ENCODE results near the gene SEMA3E. TPM values are rescaled to one million over a fixed set of nuclear protein-coding genes. Genes with fewer than 3 reads are reported as not detected.
A peak's percentile ranks its signal among the peaks of the same experiment; 100 is the strongest.
"Not testable (repeated sequence)": the region's sequence is repeated elsewhere in the genome, so short reads cannot be mapped to it uniquely, and the experiment has no call there.

The SEMA3E gene
- not detected in 2 replicates for total RNA-seq (2014; rRNA removed; shearing (Covaris generic))

DNA sequence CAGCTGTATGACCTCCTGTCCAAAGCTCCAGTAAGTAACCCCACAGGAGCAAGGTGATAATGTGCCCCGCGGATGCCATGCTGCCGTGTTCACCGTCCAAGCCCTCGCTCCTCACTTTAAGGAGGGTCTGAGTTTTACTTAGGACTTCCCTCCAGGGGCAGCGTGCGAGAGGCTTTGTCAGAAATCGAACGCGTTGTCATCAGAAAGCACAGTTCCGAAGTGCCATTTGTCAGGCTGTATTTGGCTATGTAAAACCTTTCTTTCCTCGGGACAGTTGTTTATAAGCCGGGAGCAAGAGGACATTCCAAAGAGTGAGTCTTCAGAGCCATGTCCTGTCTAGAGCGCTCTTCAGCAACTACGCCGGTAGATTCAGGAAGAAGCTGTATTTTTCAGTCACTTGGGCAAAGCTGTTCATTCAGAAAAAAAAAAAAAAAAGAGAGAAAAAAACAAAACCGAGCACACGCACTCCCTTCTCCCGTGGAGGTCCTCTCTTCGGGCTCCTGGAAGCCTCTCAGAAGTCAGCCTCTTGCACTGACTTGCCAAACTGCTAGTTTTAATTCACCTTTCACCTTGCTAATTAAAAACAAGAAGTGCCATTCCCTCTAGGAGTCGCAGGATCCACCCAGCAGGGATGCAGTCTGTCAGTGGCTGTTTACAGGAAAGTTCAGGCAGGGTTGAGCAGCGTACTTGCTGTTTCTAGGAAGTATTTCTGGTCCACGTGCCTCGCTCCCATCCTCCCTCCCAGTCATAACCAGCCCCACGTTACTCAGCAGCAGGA is at the start of gene SEMA3E:
SEMA3E (minus strand) TSS at position 676 of the 778 bp plus-strand sequence.
- DNase-seq (ENCODE audit: low read depth): peak; percentile 9

DNA sequence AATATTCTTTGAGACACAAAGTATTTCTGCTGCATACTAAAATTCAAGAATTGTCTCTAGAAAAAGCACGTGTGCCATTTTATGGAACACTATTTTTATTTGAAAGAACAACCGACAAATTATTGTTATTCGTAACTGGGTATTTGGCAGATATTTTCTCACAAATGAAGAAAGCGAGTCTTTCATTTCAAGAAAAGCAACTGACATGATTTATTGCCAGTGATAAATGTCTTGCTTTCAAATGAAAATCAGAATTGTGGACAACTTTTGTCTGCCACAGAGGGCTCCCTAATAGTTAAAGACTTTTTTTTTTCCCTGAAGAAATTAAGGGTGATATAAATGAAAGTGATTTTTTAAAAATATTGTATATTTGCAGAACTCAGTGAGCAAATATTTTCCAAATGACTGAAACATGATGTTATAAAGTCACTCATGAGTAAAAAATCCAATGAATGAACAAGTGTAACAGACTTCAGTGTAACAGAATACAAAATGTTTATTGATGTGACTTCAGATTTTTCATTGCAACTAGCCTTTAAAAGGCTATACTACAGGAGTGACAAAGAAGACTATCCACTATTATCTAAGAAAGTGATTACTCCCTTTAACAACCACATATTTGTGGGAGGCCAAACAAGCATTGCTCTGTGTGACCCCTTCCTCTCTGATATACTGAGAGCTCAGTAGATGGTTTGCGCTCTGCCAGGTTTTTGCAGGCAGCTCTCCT is 49.0 kb upstream of the SEMA3E start:
- no peak for DNase-seq (ENCODE audit: low read depth)

GRCh38 chr7:83696101-83696500 is 47.2 kb upstream of the SEMA3E start:
- DNase-seq (ENCODE audit: low read depth): no peak

DNA sequence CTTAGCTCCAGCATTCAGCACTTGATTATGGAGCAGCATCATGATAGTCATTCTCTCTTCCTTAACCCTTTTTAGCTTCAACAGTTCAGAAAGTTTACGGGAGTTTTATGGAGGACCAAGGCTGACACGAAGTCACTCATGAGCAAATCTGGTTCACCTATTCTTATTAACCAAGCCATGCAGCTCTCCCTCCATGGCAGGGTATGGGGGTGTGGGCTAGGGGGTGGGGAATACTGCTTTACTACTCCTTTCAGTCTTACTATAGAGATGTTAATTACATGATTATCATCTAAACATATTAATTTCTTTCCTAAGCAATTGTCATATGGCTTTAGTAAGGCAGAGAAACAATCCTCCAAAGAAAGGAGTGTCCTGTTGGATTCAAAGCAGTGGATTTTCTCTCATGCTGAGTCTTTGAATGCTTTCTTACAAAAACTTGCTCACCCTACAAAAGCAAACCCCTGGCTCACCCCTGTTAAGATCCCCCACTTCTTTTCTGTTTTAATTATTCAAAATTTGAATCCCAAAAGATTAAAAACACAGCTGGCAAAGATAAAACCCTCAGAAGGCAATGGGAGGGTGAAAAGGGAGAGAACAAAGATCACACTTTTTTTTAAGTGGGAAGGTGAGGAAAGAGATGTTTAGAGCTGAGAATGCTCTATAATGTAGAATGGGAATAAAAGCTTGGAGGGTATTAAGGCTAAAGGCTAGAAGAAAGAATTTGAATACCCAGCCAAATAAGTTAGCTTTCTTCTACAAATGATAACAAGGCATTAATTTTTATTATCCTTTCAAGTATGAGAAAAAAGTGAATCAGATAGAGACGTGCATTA is 46.4 kb upstream of the SEMA3E start:
- DNase-seq (ENCODE audit: low read depth): no peak

DNA sequence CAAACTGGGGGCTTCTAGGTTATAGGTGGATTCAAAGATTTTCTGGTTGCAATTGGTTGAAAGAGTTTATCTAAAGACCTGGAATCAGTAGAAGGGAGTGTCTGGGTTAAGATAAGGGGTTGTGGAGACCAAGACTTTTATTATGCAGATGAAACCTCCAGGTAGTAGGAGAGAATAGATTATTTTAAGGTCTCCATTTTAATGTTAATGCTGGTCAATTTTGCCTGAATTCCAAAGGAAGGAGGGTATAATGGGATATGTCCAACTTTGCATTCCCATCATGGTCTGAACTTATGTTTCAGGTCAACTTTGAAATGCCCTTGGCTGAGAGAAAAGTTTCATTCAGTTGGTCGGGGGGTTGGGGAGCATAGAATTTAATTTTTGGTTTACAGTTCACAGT is 44.3 kb upstream of the SEMA3E start:
- DNase-seq (ENCODE audit: low read depth): no peak

DNA sequence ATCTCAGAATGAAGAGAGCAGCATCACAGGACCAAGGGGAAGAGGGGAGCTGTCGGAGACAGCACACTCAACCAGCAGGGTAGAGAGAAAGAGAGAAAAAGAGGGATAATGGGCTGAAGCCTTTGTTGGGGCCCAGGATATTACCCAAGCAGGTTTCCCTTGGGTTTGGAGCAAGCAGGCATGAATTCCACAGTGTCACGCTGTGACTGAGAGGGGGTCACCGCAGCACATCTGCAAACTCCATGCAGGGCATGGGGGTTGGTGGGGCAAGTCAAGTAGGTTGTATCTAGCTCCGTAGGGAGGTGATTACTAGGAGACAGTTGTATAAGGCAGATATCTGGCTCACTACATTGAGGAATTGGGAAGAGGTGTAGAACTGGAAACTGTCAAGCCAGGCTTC is 42.2 kb upstream of the SEMA3E start:
- DNase-seq (ENCODE audit: low read depth): no peak

DNA sequence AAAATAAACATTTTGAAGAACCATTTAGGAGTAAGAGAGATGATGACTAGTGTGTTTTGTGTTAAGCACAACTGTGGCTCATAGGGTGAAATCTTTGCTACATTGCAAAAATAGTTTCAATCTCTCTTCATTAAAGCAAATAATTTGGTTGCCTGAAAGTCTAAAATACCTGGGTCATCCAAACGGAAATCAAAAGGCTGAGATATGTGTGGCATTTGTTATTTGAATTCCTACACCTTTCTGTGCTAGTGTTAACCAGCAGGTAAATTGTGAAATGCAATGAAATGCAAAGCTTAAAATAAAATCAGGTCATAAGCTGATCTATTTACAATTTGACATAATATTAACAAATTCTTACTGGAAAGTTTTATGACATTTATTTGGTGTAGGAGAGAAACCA is 40.9 kb upstream of the SEMA3E start:
- no peak for DNase-seq (ENCODE audit: low read depth)

DNA sequence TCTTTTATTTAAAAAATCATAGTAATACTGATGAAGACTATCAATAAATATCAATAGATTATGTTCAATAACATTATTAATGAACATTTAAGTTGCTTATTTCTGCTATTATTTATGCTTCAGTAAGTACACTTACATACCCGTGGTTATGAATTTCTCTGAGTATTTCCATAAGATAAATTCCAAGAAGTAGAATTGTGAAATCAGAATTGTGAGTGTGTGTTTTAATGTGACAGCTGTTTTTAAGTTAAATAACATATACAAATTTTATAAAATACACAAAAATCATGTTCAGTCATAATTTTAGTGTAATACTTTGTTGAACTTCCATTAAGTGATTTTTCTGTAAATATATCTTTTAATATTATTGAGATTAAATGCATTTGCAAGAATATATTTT is 37.5 kb upstream of the SEMA3E start:
- no peak for DNase-seq (ENCODE audit: low read depth)

DNA sequence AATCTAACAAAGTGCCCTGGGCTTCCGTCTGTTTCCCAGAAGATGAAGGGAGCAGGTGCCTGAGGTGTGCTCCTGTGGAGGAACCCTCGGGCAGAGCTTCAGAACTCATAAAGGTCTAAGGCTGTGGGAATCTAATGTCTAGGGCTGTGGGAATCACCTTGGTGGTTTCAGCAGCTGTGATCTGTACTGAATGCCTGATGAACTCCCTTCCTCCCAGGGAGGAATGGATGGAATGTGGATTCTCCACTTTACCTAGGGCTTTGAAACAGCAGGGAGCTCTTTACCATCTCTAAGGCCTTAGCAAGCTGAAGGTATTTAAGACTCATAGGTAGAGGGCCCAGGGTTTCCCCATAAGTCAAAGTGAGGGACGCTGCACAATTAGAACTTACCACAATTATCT is 36.0 kb upstream of the SEMA3E start:
- DNase-seq (ENCODE audit: low read depth): no peak

GRCh38 chr7:83681200-83681778 is 32.4 kb upstream of the SEMA3E start:
- DNase-seq (ENCODE audit: low read depth): no peak

GRCh38 chr7:83677180-83677866 is 28.4 kb upstream of the SEMA3E start:
- DNase-seq (ENCODE audit: low read depth): peak; percentile 82

- not testable (repeated sequence) for DNase-seq (ENCODE audit: low read depth)
These were observed 24.4 kb upstream of the SEMA3E start for GRCh38 chr7:83673291-83673690.

DNA sequence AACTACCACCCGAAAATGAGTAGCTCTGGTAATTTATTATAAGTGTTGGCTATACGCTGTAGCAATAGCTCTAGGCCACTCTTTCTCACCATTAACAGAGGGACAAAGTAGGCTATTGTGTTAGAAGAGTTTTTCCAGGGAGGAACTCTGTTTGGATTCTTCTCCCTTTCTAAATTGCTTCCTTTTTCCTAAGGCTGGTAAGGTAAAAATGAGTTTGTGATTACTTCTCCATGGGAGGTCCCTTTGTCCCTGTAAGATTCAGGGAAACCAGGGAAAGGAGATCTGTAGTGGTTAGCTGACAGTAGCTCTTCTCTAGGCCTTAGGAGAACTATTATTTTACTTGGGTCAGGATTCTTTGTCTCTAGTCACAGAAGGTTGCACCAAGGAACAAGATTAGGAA is 23.2 kb upstream of the SEMA3E start:
- DNase-seq (ENCODE audit: low read depth): no peak

GRCh38 chr7:83663131-83663530 is 14.2 kb upstream of the SEMA3E start:
- no peak for DNase-seq (ENCODE audit: low read depth)

- DNase-seq (ENCODE audit: low read depth): no peak
These were observed 9.2 kb upstream of the SEMA3E start for GRCh38 chr7:83658126-83658525.

DNA sequence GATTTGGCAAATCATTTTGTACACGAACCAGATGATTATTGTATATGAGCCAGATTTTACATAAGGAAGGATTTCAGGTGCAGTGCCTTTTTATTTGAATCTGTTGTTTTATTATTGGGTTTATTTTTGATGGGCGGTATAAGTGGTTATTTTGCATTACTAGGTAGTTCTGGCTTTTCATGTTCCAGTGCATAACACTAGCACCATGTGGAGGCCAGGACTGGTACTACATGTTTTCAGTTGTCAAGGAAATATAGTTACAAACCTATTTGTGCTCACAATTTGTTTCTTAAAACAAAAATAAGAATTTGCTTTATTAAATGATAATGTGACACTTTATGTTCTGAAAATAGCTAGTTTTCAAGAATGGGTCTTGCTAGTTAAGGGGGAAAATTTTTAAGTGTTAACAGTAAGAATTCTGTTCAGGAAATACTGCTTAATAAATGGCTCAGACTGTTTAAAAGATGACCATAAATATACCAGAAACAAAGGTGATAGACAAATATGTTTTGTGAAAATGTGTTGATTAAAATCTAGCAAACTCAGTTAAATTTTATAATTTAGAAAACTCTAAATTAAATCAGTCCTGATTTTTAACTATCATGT is 7.1 kb upstream of the SEMA3E start:
- peak; percentile 31 for DNase-seq (ENCODE audit: low read depth)

DNA sequence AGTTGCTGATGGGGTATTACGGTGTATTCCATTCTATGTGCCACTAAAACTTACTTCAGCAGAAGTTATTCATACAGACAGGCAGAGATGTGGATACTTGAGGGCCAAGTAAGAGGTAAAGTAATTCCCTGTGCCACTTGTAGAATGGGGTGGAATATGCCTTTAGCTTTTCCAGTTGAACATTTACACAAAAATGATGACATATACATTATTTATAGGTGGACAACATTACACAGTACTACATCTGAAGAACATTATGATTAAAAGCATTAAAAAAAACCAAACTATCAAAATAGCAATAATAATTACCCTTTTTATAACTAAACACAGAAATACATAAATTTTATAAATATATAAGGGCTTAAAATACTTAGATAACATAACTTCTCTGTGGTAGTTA is 3.5 kb upstream of the SEMA3E start:
- no peak for DNase-seq (ENCODE audit: low read depth)

GRCh38 chr7:83649701-83650100 is 762 bp upstream of the SEMA3E start:
- no peak for DNase-seq (ENCODE audit: low read depth)

DNA sequence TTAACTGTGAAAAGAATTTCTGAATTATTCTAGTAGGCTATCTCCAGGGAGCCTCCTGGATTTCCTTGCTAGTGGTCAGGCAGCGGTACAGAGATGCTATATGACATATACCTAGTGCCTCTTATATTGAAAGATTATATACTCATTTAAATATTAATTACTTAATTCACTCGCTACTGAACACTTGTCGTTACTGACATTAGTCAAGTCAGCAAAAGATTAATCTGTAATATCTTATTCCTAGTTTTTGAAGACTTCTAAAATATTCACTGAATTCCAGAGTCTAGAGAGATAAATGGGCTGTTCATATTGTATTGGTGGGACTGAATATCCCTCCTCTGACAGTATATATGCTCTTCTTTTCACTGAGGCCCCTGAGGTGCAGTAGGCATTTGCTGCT is 2.9 kb downstream of the SEMA3E start:
- no peak for DNase-seq (ENCODE audit: low read depth)

- no peak for DNase-seq (ENCODE audit: low read depth)
These were observed 5.2 kb downstream of the SEMA3E start for GRCh38 chr7:83643739-83644138.

DNA sequence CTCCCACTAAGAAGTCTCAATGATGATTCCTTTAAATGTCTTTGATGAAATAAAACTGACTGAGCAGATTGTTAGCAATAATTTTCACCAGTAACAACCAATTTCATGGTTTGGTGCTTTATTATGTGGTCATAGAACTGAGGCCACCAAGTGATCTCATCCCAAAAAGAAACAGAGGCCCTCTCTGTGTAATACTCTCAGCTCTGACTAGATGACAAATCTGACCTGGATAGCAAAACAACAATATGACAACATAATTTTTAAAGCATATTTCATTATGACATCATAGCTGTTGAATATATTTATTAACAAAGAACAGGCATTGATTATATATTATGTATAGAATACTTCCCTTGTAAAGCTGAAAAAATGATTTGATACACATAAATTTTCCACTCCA is 5.9 kb downstream of the SEMA3E start:
- no peak for DNase-seq (ENCODE audit: low read depth)
